Lower leg skin (tissue), 4 donors: ENCODE measurements around the gene UBXN4. TPM values are rescaled to one million over a fixed set of nuclear protein-coding genes. Genes with fewer than 3 reads are reported as not detected.

Experiments used
- DNase-seq, 2 donors: peaks; one replicate each; pipeline ENCODE4 v3.0.0-alpha.2; 2019; ENCODE audit warnings: low spot score in 2 of 2
- H3K4me3 ChIP-seq: fragments of 200-600 bp; sonication (generic); 2 replicates; pipeline ENCODE4 v1.5.1; 2017; ENCODE audit warnings: mild to moderate bottlenecking, low read depth; ENCODE audit not compliant: poor library complexity, severe bottlenecking
- CTCF ChIP-seq, 3 donors: fragments of 450-650 bp; IDR thresholded peaks; one replicate each; pipeline ENCODE4 v1.5.1; 2016; ENCODE audit warnings: antibody characterized with exemption in 3 of 3, mild to moderate bottlenecking in 3 of 3, moderate library complexity in 2 of 3
- POLR2A ChIP-seq, 2 donors: fragments of 450-650 bp; IDR thresholded peaks; one replicate each; pipeline ENCODE4 v1.6.1; 2016 to 2017; ENCODE audit warnings: antibody characterized with exemption in 2 of 2, mild to moderate bottlenecking in 1 of 2, moderate library complexity in 1 of 2
- WGBS, 2 donors: methylation state at CpG; one replicate each; pipeline ENCODE4 v1.1.5; 2018; 5-methylcytosine and 5-hydroxymethylcytosine counted together
- intact Hi-C: fragments of 100-400 bp; cut with DNase I; formaldehyde crosslinking; loops from one replicate; pipeline ENCODE4 v1.15.0; 2023; ENCODE audit warnings: low total_unique reads
- total RNA-seq, 4 donors: library from RNA; depleted of rRNA; stranded (reverse); fragments of >200 nt; gene quantifications; one replicate each; pipeline ENCODE4 v1.1.0, GENCODE V29; 2016

The UBXN4 gene
- total RNA-seq, 4 donors from 2014 or later, result 55.1 to 68.0 (median 58.0) TPM

- TF ChIP-seq CTCF (IDR thresholded peaks at IDR 0.05), result no peak
- no peak for TF ChIP-seq POLR2A (IDR thresholded peaks at IDR 0.05)
- no peak overlapping the region for H3K4me3 ChIP-seq
- DNase-seq, result no peak
- intact Hi-C loops, result no loop called here
- WGBS, 2 donors, result 76 to 78% methylated on average over 8 to 9 of the region's 9 CpGs
Observed at GRCh38 chr2:135825131-135825530, 83.5 kb downstream of the UBXN4 start.

DNA sequence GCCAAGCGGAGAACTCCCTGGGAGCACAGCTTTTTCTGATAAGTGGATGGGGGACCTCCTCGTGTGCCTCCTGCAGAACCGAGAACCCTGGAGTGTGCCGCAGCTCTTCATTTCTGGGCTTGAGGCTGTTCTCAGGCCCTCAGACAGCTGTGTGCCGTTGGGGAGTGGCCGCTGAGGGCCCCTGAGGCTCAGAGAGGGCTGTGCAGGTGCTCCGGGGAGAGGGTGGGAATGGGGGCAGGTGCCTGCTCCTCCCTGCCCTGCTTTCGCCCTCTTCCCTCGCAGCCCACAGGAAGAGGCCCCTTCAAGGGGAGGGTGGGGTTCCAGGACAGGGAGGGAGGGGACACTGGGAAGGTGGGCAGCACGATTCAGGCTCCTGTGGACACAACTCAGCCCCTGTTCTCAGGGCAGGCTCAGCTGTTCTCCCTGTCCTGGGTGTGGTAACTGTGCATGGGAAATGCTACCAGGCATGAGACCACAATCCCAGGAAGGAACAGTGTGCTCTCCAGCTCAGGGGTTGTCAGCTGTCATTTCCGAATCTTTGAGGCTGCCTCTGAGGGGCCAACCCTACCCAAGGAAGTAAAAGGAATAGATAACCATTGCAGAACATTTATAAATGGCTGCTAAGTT is 84.0 kb downstream of the UBXN4 start:
- no peak for DNase-seq
- intact Hi-C loops, result no loop called here
- 23 to 24% methylated on average over 9 to 11 of the region's 11 CpGs for WGBS, 2 donors
- H3K4me3 ChIP-seq, result no peak overlapping the region
- TF ChIP-seq POLR2A (IDR thresholded peaks at IDR 0.05) (no peak), CTCF (IDR thresholded peaks at IDR 0.05) (no peak)

GRCh38 chr2:135826544-135826943 is 84.9 kb downstream of the UBXN4 start:
- TF ChIP-seq CTCF (IDR thresholded peaks at IDR 0.05), result no peak
- no peak for TF ChIP-seq POLR2A (IDR thresholded peaks at IDR 0.05)
- intact Hi-C loops, result no loop called here
- peak in 1 of 2 donors; percentile 18 for DNase-seq
- WGBS, 2 donors, result 90 to 92% methylated on average over 6 of the region's 6 CpGs
- H3K4me3 ChIP-seq, result no peak overlapping the region

- DNase-seq, result no peak
- no peak for TF ChIP-seq POLR2A (IDR thresholded peaks at IDR 0.05)
- no peak for TF ChIP-seq CTCF (IDR thresholded peaks at IDR 0.05)
- 75 to 86% methylated on average over 13 of the region's 13 CpGs for WGBS, 2 donors
- intact Hi-C loops, result no loop called here
- H3K4me3 ChIP-seq, result no peak overlapping the region
Observed at GRCh38 chr2:135829378-135830135, 87.9 kb downstream of the UBXN4 start.

GRCh38 chr2:135831180-135831812 is 89.6 kb downstream of the UBXN4 start:
- 84 to 86% methylated on average over 14 of the region's 14 CpGs for WGBS, 2 donors
- H3K4me3 ChIP-seq, result no peak overlapping the region
- intact Hi-C loops, result no loop called here
- peak in 1 of 2 donors; percentile 54 for DNase-seq
- TF ChIP-seq POLR2A (IDR thresholded peaks at IDR 0.05), result no peak
- no peak for TF ChIP-seq CTCF (IDR thresholded peaks at IDR 0.05)
